ENCODE data around the gene SMPX. TPM values are rescaled to one million over a fixed set of nuclear protein-coding genes. Genes with fewer than 3 reads are reported as not detected.

SMPX gene
- total and polyA plus RNA-seq, 4 donors, result 0.09 to 0.10 TPM; not detected in 2

DNA sequence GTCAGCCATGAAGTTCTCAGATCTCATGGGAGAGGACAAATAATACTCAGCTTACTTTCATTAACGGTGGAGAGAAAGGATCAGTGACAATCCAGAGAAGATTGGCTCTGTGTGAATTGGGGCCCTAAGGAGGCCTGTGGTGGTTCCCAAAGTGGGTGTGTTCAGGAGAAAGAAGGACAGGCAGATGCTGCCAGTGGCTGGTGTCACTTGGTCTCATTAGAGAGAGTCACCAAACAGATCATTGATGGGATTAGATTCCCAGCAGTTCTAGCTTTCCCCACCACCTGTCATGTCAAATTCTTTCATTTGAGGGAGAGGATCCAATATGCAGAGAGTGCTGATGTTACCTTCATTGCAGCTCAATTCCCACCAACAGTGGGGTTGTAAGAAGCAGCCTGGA, 8.0 kb downstream of the SMPX start:
- no peak for DNase-seq (ENCODE audit: low spot score)
- Histone ChIP-seq H3K9ac (ENCODE audit: low read depth in 1 of 2, low read length in 2 of 2) (no peak overlapping the region), H3K9me3 (ENCODE audit: control insufficient read depth in 4 of 4, low read length in 3 of 4) (no peaks in the 10 kb centered on the region), H3K36me3 (ENCODE audit: control insufficient read depth in 4 of 4, insufficient read depth in 3 of 4, low read depth in 1 of 4, low read length in 3 of 4) (no peaks in the 10 kb centered on the region), H3K4me3 (ENCODE audit: low read depth in 1 of 3, low read length in 3 of 3) (no peak overlapping the region), H3K4me1 (ENCODE audit: control insufficient read depth in 4 of 4, insufficient read depth in 4 of 4, low read length in 3 of 4) (no peaks in the 10 kb centered on the region), H3K27me3 (ENCODE audit: control insufficient read depth in 4 of 4, insufficient read depth in 4 of 4, low read length in 3 of 4) (peaks cover 0 to 3% (median 0%) of the 10 kb centered on the region in 4 donors), H3K27ac (ENCODE audit: low read depth in 1 of 2, low read length in 2 of 2) (no peak overlapping the region)
- TF ChIP-seq FOXA1 (IDR thresholded peaks at IDR 0.05) (no peak), HNF4A (conservative IDR thresholded peaks at IDR 0.05) (no peak), HNF4G (IDR thresholded peaks at IDR 0.05) (no peak), NR2F2 (IDR thresholded peaks at IDR 0.05) (no peak), SP1 (IDR thresholded peaks at IDR 0.05) (no peak)
- TF ChIP-seq, protein P1, sequence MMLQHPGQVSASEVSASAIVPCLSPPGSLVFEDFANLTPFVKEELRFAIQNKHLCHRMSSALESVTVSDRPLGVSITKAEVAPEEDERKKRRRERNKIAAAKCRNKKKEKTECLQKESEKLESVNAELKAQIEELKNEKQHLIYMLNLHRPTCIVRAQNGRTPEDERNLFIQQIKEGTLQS (IDR thresholded peaks at IDR 0.05), result no peak
- TF ChIP-seq, protein P2, sequence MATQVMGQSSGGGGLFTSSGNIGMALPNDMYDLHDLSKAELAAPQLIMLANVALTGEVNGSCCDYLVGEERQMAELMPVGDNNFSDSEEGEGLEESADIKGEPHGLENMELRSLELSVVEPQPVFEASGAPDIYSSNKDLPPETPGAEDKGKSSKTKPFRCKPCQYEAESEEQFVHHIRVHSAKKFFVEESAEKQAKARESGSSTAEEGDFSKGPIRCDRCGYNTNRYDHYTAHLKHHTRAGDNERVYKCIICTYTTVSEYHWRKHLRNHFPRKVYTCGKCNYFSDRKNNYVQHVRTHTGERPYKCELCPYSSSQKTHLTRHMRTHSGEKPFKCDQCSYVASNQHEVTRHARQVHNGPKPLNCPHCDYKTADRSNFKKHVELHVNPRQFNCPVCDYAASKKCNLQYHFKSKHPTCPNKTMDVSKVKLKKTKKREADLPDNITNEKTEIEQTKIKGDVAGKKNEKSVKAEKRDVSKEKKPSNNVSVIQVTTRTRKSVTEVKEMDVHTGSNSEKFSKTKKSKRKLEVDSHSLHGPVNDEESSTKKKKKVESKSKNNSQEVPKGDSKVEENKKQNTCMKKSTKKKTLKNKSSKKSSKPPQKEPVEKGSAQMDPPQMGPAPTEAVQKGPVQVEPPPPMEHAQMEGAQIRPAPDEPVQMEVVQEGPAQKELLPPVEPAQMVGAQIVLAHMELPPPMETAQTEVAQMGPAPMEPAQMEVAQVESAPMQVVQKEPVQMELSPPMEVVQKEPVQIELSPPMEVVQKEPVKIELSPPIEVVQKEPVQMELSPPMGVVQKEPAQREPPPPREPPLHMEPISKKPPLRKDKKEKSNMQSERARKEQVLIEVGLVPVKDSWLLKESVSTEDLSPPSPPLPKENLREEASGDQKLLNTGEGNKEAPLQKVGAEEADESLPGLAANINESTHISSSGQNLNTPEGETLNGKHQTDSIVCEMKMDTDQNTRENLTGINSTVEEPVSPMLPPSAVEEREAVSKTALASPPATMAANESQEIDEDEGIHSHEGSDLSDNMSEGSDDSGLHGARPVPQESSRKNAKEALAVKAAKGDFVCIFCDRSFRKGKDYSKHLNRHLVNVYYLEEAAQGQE (IDR thresholded peaks at IDR 0.05), result no peak
- TF ChIP-seq, protein P3, sequence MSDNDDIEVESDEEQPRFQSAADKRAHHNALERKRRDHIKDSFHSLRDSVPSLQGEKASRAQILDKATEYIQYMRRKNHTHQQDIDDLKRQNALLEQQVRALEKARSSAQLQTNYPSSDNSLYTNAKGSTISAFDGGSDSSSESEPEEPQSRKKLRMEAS (IDR thresholded peaks at IDR 0.05), result no peak
- 86% methylated on average over 1 of the region's 1 CpG for WGBS

DNA sequence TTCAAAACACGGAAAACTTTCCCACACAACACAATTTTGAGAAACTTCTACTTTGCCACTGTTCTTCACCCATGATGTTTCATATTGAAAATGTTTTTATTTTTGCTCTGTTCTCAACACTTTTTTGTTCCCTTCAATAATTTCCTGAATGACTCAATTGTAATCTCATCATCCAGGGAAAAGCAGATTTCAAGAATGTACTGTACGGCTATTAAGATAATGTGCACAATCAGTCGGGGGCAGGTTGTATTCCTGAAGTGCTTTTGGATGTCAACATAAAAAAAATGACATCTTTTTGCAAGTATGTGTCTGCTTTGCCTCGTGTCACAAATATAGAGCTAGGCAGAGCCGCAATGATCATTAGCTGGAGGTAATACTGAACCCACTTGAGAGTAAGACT, 9.7 kb downstream of the SMPX start:
- no peak overlapping the region for H3K27ac ChIP-seq (ENCODE audit: low read depth in 1 of 2, low read length in 2 of 2)
- peaks cover 0 to 3% (median 0%) of the 10 kb centered on the region in 4 donors for H3K27me3 ChIP-seq (ENCODE audit: control insufficient read depth in 4 of 4, insufficient read depth in 4 of 4, low read length in 3 of 4)
- no peak overlapping the region for H3K9ac ChIP-seq (ENCODE audit: low read depth in 1 of 2, low read length in 2 of 2)
- no peak for TF ChIP-seq SP1 (IDR thresholded peaks at IDR 0.05)
- no peak for TF ChIP-seq EGR1 (IDR thresholded peaks at IDR 0.05; ENCODE audit: low read depth in 2 of 2)
- TF ChIP-seq RXRA (IDR thresholded peaks at IDR 0.05), result no peak
- DNase-seq (ENCODE audit: low spot score), result no peak
- 58% methylated on average over 5 of the region's 5 CpGs for WGBS
- no peaks in the 10 kb centered on the region for H3K36me3 ChIP-seq (ENCODE audit: control insufficient read depth in 4 of 4, insufficient read depth in 3 of 4, low read depth in 1 of 4, low read length in 3 of 4)
- no peak overlapping the region for H3K4me3 ChIP-seq (ENCODE audit: low read depth in 1 of 3, low read length in 3 of 3)
- H3K9me3 ChIP-seq (ENCODE audit: control insufficient read depth in 4 of 4, low read length in 3 of 4), result no peaks in the 10 kb centered on the region
- H3K4me1 ChIP-seq (ENCODE audit: control insufficient read depth in 4 of 4, insufficient read depth in 4 of 4, low read length in 3 of 4), result no peaks in the 10 kb centered on the region

DNA sequence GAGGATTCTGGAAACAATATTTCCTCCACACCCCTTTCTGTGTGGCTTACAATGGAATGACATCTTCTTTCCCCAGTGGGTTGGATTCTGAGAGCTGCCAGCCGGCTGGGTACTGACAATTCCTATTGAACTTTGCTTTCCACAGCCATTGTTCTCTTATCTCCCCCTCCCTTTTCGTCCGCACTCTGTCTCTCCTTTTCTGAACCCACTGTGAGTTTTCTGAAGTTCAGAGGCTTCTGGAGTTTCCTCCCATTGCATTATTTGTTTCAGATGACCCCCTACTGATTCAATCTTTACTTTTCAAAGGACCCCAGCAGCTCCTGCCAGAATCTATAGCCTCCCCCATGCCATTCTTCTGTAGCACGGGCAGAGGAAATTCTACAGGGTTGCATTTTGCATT, 10.4 kb downstream of the SMPX start:
- Histone ChIP-seq H3K4me1 (ENCODE audit: control insufficient read depth in 4 of 4, insufficient read depth in 4 of 4, low read length in 3 of 4) (peaks cover 0 to 3% (median 3%) of the 10 kb centered on the region in 4 donors), H3K36me3 (ENCODE audit: control insufficient read depth in 4 of 4, insufficient read depth in 3 of 4, low read depth in 1 of 4, low read length in 3 of 4) (no peaks in the 10 kb centered on the region), H3K27ac (ENCODE audit: low read depth in 1 of 2, low read length in 2 of 2) (no peak overlapping the region), H3K27me3 (ENCODE audit: control insufficient read depth in 4 of 4, insufficient read depth in 4 of 4, low read length in 3 of 4) (peaks cover 0 to 3% (median 0%) of the 10 kb centered on the region in 4 donors), H3K9ac (ENCODE audit: low read depth in 1 of 2, low read length in 2 of 2) (no peak overlapping the region), H3K4me3 (ENCODE audit: low read depth in 1 of 3, low read length in 3 of 3) (no peak overlapping the region), H3K9me3 (ENCODE audit: control insufficient read depth in 4 of 4, low read length in 3 of 4) (no peaks in the 10 kb centered on the region)
- DNase-seq (ENCODE audit: low spot score), result no peak
- WGBS, result 48% methylated on average over 4 of the region's 4 CpGs
- TF ChIP-seq, protein P4, sequence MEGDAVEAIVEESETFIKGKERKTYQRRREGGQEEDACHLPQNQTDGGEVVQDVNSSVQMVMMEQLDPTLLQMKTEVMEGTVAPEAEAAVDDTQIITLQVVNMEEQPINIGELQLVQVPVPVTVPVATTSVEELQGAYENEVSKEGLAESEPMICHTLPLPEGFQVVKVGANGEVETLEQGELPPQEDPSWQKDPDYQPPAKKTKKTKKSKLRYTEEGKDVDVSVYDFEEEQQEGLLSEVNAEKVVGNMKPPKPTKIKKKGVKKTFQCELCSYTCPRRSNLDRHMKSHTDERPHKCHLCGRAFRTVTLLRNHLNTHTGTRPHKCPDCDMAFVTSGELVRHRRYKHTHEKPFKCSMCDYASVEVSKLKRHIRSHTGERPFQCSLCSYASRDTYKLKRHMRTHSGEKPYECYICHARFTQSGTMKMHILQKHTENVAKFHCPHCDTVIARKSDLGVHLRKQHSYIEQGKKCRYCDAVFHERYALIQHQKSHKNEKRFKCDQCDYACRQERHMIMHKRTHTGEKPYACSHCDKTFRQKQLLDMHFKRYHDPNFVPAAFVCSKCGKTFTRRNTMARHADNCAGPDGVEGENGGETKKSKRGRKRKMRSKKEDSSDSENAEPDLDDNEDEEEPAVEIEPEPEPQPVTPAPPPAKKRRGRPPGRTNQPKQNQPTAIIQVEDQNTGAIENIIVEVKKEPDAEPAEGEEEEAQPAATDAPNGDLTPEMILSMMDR (IDR thresholded peaks at IDR 0.05; ENCODE audit: low read depth, low read length, missing input control), result no peak
- TF ChIP-seq SP1 (IDR thresholded peaks at IDR 0.05) (no peak), NR2F2 (IDR thresholded peaks at IDR 0.05) (no peak), RXRA (IDR thresholded peaks at IDR 0.05) (no peak), JUND (IDR thresholded peaks at IDR 0.05) (no peak), FOXA1 (IDR thresholded peaks at IDR 0.05) (no peak), YY1 (IDR thresholded peaks at IDR 0.05) (no peak), GABPA (IDR thresholded peaks at IDR 0.05 in 1 of 2, conservative IDR thresholded peaks at IDR 0.05 in 1 of 2) (no peak), HNF4A (conservative IDR thresholded peaks at IDR 0.05) (no peak), HNF4G (IDR thresholded peaks at IDR 0.05) (no peak)
- TF ChIP-seq, protein P5, sequence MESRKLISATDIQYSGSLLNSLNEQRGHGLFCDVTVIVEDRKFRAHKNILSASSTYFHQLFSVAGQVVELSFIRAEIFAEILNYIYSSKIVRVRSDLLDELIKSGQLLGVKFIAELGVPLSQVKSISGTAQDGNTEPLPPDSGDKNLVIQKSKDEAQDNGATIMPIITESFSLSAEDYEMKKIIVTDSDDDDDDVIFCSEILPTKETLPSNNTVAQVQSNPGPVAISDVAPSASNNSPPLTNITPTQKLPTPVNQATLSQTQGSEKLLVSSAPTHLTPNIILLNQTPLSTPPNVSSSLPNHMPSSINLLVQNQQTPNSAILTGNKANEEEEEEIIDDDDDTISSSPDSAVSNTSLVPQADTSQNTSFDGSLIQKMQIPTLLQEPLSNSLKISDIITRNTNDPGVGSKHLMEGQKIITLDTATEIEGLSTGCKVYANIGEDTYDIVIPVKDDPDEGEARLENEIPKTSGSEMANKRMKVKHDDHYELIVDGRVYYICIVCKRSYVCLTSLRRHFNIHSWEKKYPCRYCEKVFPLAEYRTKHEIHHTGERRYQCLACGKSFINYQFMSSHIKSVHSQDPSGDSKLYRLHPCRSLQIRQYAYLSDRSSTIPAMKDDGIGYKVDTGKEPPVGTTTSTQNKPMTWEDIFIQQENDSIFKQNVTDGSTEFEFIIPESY (IDR thresholded peaks at IDR 0.05), result no peak
- TF ChIP-seq, protein P1 (IDR thresholded peaks at IDR 0.05), result no peak
- TF ChIP-seq, protein P2 (IDR thresholded peaks at IDR 0.05), result no peak

Data from liver (tissue), 9 donors.